Neural cell (in vitro differentiated cells): Measurements from ENCODE around the gene TNS1. TPM values are rescaled to one million over a fixed set of nuclear protein-coding genes. Genes with fewer than 3 reads are reported as not detected.

ENCODE experiments used
- H2AFZ ChIP-seq: fragments of 200-600, 300-800 bp; sonication (generic), shearing (Covaris generic); 2 replicates; pipeline ENCODE4 v1.6.0; 2014; ENCODE audit warnings: low read depth, mild to moderate bottlenecking, antibody characterized with exemption, low read length, moderate library complexity
- H3F3A ChIP-seq: fragments of 200-600 bp; shearing (Covaris generic); 2 replicates; pipeline ENCODE4 v1.6.1; 2016; ENCODE audit warnings: mild to moderate bottlenecking, moderate library complexity, mixed read lengths, antibody characterized with exemption, low read length; ENCODE audit not compliant: insufficient read depth, poor library complexity, severe bottlenecking
- H3K27ac ChIP-seq: fragments of 200-600, 300-800 bp; sonication (generic), shearing (Covaris generic); 2 replicates; pipeline ENCODE4 v1.5.1; 2014; ENCODE audit warnings: mild to moderate bottlenecking, low read length, moderate library complexity
- H3K27me3 ChIP-seq: fragments of 300-800, 200-600 bp; sonication (generic), shearing (Covaris generic); 2 replicates; pipeline ENCODE4 v1.6.0; 2014; ENCODE audit warnings: mild to moderate bottlenecking, low read depth, low read length, moderate library complexity; ENCODE audit not compliant: insufficient read depth
- H3K36me3 ChIP-seq: fragments of 300-800, 200-600 bp; sonication (generic), shearing (Covaris generic); 2 replicates; pipeline ENCODE4 v1.5.1; 2014; ENCODE audit warnings: mild to moderate bottlenecking, antibody characterized with exemption, low read length, moderate library complexity; ENCODE audit not compliant: insufficient read depth
- H3K4me2 ChIP-seq: fragments of 300-800, 200-600 bp; sonication (generic), shearing (Covaris generic); 2 replicates; pipeline ENCODE4 v1.6.0; 2014; ENCODE audit warnings: mild to moderate bottlenecking, low read length
- H3K4me3 ChIP-seq: fragments of 300-800, 200-600 bp; sonication (generic), shearing (Covaris generic); 2 replicates; pipeline ENCODE4 v1.5.1; 2014; ENCODE audit warnings: mild to moderate bottlenecking, low read length, moderate library complexity
- H3K79me2 ChIP-seq: fragments of 200-600 bp; shearing (Covaris generic); replicated peaks from 2 replicates; pipeline ENCODE4 v1.6.0; 2014; ENCODE audit warnings: mild to moderate bottlenecking, low read length, moderate library complexity; ENCODE audit not compliant: insufficient read depth
- H3K9ac ChIP-seq: fragments of 300-800, 200-600 bp; sonication (generic), shearing (Covaris generic); 2 replicates; pipeline ENCODE4 v1.6.1; 2016; ENCODE audit warnings: mild to moderate bottlenecking, low read length, mixed read lengths
- H3K9me2 ChIP-seq: fragments of 200-600 bp; shearing (Covaris generic); 2 replicates; pipeline ENCODE4 v1.6.1; 2016; ENCODE audit warnings: mild to moderate bottlenecking, low read length, mixed read lengths; ENCODE audit not compliant: insufficient read depth
- H3K9me3 ChIP-seq: fragments of 200-600, 300-800 bp; sonication (generic), shearing (Covaris generic); 2 replicates; pipeline ENCODE4 v1.6.1; 2016; ENCODE audit warnings: mild to moderate bottlenecking, mixed run types, low read length, moderate library complexity, mixed read lengths
- H4K20me1 ChIP-seq: fragments of 200-600 bp; shearing (Covaris generic); 2 replicates; pipeline ENCODE4 v1.6.1; 2016; ENCODE audit warnings: mild to moderate bottlenecking, mixed run types; ENCODE audit not compliant: insufficient read depth
- EP300 ChIP-seq: fragments of 450-650 bp; conservative IDR thresholded peaks from 2 replicates; pipeline ENCODE4 v1.6.1; 2014; ENCODE audit warnings: antibody characterized with exemption, mild to moderate bottlenecking, moderate library complexity; ENCODE audit not compliant: poor library complexity, severe bottlenecking
- EZH2 ChIP-seq: fragments of 200-600, 300-800 bp; shearing (Covaris generic), sonication (generic); IDR thresholded peaks from 2 replicates; pipeline ENCODE4 v1.6.1; 2014; ENCODE audit warnings: antibody characterized with exemption, low read length, borderline replicate concordance, mild to moderate bottlenecking; ENCODE audit not compliant: insufficient read depth, poor library complexity, severe bottlenecking
- MXI1 ChIP-seq: fragments of 450-650 bp; conservative IDR thresholded peaks from 2 replicates; pipeline ENCODE4 v1.6.1; 2014; ENCODE audit warnings: antibody characterized with exemption, mild to moderate bottlenecking; ENCODE audit not compliant: poor library complexity, severe bottlenecking
- POLR2AphosphoS5 ChIP-seq: IDR thresholded peaks from 2 replicates; pipeline ENCODE4 v1.6.1; 2012
- RAD21 ChIP-seq: fragments of 450-650 bp; conservative IDR thresholded peaks from 2 replicates; pipeline ENCODE4 v1.6.1; 2014; ENCODE audit warnings: antibody characterized with exemption, mild to moderate bottlenecking, moderate library complexity
- SMC3 ChIP-seq: fragments of 450-650 bp; conservative IDR thresholded peaks from 2 replicates; pipeline ENCODE4 v1.6.1; 2014; ENCODE audit warnings: antibody characterized with exemption, mild to moderate bottlenecking, moderate library complexity; ENCODE audit not compliant: poor library complexity
- TAF1 ChIP-seq: IDR thresholded peaks from 2 replicates; pipeline ENCODE4 v1.6.1; 2012; ENCODE audit warnings: low read depth
- polyA plus RNA-seq: library from polyadenylated mRNA; depleted of rRNA; stranded (reverse); fragments of >200 nt; gene quantifications from 2 replicates; pipeline ENCODE4 v1.2.3, GENCODE V29; 2014
- TF ChIP-seq, protein P1 (sequence below): fragments of 450-650 bp; IDR thresholded peaks from 2 replicates; pipeline ENCODE4 v1.5.1; 2014; ENCODE audit warnings: antibody characterized with exemption, mild to moderate bottlenecking, moderate library complexity; ENCODE audit not compliant: poor library complexity, severe bottlenecking
- TF ChIP-seq, protein P2 (sequence below): IDR thresholded peaks from 2 replicates; pipeline ENCODE4 v1.6.1; 2012; ENCODE audit warnings: borderline replicate concordance

The TNS1 gene
- polyA plus RNA-seq, 1 donor from 2014 or later: 1.5 TPM

DNA sequence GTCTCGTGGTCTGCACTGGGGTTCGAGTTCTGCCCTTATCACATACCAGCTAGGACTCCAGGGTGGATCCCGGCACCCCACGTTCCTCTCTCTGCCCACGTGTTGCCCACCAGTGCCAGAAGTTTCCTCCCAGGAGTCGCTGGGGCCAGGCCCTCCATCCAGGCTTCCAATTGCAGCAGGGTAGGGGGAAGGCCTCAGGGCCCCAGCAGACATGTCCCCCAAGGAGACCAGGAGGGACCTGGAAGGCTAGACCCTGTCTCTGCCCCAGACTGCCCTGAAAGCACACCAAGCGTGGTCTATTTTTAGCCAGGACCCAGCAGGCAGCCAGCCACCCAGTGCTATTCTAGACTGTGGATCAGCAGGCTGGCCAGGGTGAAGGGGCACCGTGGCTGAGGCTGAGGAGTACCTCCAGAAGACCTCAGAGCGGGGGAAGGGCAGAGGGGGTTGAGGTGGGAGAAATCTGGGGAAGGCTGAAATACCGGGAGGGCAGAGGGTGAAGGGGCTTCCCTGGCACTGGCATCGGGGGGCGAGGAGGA lies 18.8 kb upstream of the TNS1 start:
- H3K4me3 ChIP-seq: no peak overlapping the region
- H3K27me3 ChIP-seq: no peaks in the 10 kb centered on the region
- no peaks in the 10 kb centered on the region for H3K79me2 ChIP-seq
- no peak overlapping the region for H3K9ac ChIP-seq
- H3K9me2 ChIP-seq: no peaks in the 10 kb centered on the region
- no peak overlapping the region for H2AFZ ChIP-seq
- no peak overlapping the region for H3K27ac ChIP-seq
- no peaks in the 10 kb centered on the region for H4K20me1 ChIP-seq
- no peaks in the 10 kb centered on the region for H3F3A ChIP-seq
- no peaks in the 10 kb centered on the region for H3K9me3 ChIP-seq
- H3K36me3 ChIP-seq: no peaks in the 10 kb centered on the region
- H3K4me2 ChIP-seq: no peak overlapping the region
- TF ChIP-seq EP300 (no peak), MXI1 (no peak), RAD21 (no peak), SMC3 (no peak), POLR2AphosphoS5 (no peak), EZH2 (no peak), TAF1 (no peak)
- TF ChIP-seq, protein P1, sequence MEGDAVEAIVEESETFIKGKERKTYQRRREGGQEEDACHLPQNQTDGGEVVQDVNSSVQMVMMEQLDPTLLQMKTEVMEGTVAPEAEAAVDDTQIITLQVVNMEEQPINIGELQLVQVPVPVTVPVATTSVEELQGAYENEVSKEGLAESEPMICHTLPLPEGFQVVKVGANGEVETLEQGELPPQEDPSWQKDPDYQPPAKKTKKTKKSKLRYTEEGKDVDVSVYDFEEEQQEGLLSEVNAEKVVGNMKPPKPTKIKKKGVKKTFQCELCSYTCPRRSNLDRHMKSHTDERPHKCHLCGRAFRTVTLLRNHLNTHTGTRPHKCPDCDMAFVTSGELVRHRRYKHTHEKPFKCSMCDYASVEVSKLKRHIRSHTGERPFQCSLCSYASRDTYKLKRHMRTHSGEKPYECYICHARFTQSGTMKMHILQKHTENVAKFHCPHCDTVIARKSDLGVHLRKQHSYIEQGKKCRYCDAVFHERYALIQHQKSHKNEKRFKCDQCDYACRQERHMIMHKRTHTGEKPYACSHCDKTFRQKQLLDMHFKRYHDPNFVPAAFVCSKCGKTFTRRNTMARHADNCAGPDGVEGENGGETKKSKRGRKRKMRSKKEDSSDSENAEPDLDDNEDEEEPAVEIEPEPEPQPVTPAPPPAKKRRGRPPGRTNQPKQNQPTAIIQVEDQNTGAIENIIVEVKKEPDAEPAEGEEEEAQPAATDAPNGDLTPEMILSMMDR: no peak
- TF ChIP-seq, protein P2, sequence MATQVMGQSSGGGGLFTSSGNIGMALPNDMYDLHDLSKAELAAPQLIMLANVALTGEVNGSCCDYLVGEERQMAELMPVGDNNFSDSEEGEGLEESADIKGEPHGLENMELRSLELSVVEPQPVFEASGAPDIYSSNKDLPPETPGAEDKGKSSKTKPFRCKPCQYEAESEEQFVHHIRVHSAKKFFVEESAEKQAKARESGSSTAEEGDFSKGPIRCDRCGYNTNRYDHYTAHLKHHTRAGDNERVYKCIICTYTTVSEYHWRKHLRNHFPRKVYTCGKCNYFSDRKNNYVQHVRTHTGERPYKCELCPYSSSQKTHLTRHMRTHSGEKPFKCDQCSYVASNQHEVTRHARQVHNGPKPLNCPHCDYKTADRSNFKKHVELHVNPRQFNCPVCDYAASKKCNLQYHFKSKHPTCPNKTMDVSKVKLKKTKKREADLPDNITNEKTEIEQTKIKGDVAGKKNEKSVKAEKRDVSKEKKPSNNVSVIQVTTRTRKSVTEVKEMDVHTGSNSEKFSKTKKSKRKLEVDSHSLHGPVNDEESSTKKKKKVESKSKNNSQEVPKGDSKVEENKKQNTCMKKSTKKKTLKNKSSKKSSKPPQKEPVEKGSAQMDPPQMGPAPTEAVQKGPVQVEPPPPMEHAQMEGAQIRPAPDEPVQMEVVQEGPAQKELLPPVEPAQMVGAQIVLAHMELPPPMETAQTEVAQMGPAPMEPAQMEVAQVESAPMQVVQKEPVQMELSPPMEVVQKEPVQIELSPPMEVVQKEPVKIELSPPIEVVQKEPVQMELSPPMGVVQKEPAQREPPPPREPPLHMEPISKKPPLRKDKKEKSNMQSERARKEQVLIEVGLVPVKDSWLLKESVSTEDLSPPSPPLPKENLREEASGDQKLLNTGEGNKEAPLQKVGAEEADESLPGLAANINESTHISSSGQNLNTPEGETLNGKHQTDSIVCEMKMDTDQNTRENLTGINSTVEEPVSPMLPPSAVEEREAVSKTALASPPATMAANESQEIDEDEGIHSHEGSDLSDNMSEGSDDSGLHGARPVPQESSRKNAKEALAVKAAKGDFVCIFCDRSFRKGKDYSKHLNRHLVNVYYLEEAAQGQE: no peak

DNA sequence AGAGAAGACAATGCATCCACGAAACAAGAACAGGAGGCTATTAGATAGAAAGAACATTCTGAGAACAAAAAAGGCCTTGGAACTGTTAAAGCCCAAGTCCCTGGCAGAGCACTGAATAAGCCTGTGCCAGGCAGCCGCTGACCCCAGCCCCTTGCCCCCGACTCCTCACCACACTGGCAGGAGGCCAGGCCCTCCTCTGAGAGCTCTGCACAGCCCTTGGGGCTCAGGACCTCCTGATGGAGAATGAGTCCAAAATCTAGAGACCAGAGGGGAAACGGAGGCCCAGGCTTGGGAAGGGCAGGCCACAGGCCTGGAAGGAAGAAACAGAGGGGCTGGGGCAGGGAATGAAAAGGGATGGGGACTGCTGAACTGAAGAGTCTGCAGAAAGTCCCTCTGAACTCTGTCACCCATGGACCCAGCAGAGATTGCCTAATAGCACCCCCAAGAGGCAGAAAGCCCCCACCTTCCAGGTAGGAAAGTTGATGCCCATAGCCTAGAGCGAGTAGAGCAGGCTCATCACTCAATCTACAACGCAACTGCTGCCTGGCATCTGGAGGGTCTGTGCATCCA lies 18.3 kb upstream of the TNS1 start:
- Histone ChIP-seq H3K4me3 (no peak overlapping the region), H4K20me1 (no peaks in the 10 kb centered on the region), H2AFZ (no peak overlapping the region), H3K27me3 (no peaks in the 10 kb centered on the region), H3K9me2 (no peaks in the 10 kb centered on the region), H3K36me3 (no peaks in the 10 kb centered on the region), H3K4me2 (no peak overlapping the region), H3K27ac (no peak overlapping the region), H3K79me2 (no peaks in the 10 kb centered on the region), H3F3A (no peaks in the 10 kb centered on the region), H3K9me3 (no peaks in the 10 kb centered on the region), H3K9ac (no peak overlapping the region)
- TF ChIP-seq RAD21 (no peak), SMC3 (no peak), EZH2 (no peak), EP300 (no peak), POLR2AphosphoS5 (no peak), MXI1 (no peak), TAF1 (no peak)
- TF ChIP-seq, protein P2: no peak
- TF ChIP-seq, protein P1: no peak
